Effector CD4-positive, alpha-beta T cell (primary cell): Measurements from ENCODE around the gene C1QTNF1.
A peak's percentile ranks its signal among the peaks of the same experiment; 100 is the strongest.

Experiments used
- DNase-seq: peaks from one replicate; pipeline ENCODE4 v3.0.0-alpha.2; 2020

Gene C1QTNF1

GRCh38 chr17:78993241-78993956 lies 30.6 kb upstream of the C1QTNF1 start:
- DNase-seq = peak; percentile 47

- no peak for DNase-seq
These were observed 29.8 kb upstream of the C1QTNF1 start for GRCh38 chr17:78993981-78994671.

- no peak for DNase-seq
These were observed 28.8 kb upstream of the C1QTNF1 start for GRCh38 chr17:78995022-78995760.

- no peak for DNase-seq
These were observed 28.1 kb upstream of the C1QTNF1 start for GRCh38 chr17:78995761-78996451.

- no peak for DNase-seq
These were observed 27.2 kb upstream of the C1QTNF1 start for GRCh38 chr17:78996781-78997201.

- DNase-seq = no peak
These were observed 26.7 kb upstream of the C1QTNF1 start for GRCh38 chr17:78997231-78997741.

- no peak for DNase-seq
These were observed 26.1 kb upstream of the C1QTNF1 start for GRCh38 chr17:78997881-78998280.

GRCh38 chr17:78998311-78999055 lies 25.5 kb upstream of the C1QTNF1 start:
- no peak for DNase-seq

- DNase-seq = no peak
These were observed 24.8 kb upstream of the C1QTNF1 start for GRCh38 chr17:78999056-78999768.

GRCh38 chr17:78999947-79000395 lies 24.0 kb upstream of the C1QTNF1 start:
- no peak for DNase-seq

- DNase-seq = no peak
These were observed 23.4 kb upstream of the C1QTNF1 start for GRCh38 chr17:79000396-79001189.

- no peak for DNase-seq
These were observed 22.6 kb upstream of the C1QTNF1 start for GRCh38 chr17:79001190-79002020.

GRCh38 chr17:79002291-79002690 lies 21.7 kb upstream of the C1QTNF1 start:
- DNase-seq = no peak

GRCh38 chr17:79002796-79003593 lies 21.0 kb upstream of the C1QTNF1 start:
- DNase-seq = no peak

GRCh38 chr17:79003661-79004411 lies 20.1 kb upstream of the C1QTNF1 start:
- DNase-seq = no peak

- DNase-seq = no peak
These were observed 18.7 kb upstream of the C1QTNF1 start for GRCh38 chr17:79005063-79005861.

GRCh38 chr17:79006046-79006445 lies 17.9 kb upstream of the C1QTNF1 start:
- DNase-seq = no peak
